HCT116 (cell line): ENCODE results near the gene DHFR2. TPM values are rescaled to one million over a fixed set of nuclear protein-coding genes. Genes with fewer than 3 reads are reported as not detected.

Experiments used
- ATAC-seq: fragments of 200-7000 bp; cut with Tn5 transposase; 2 replicates; pipeline ENCODE4 v1.9.1; 2020; ENCODE audit warnings: mild to moderate bottlenecking, moderate library complexity
- BruUV-seq: library from RNA; stranded (reverse); fragments of 400-500 nt; replicated peaks from 2 replicates; lab custom pipeline; 2021; lab: Mats Ljungman, UMichigan
- CTCF ChIA-PET: fragments of 300-600 bp; sonication (Branson Sonifier 250); formaldehyde crosslinking; loops from one replicate; lab custom pipeline; 2021; ENCODE audit warnings: antibody characterized with exemption; lab: Charles Lee
- POLR2A ChIA-PET: fragments of 300-600, 350-600 bp; sonication (Branson Sonifier 250); formaldehyde crosslinking; loops from one replicate; lab custom pipeline; 2021; ENCODE audit warnings: antibody characterized with exemption; lab: Charles Lee
- RAD21 ChIA-PET, 2 experiments: fragments of 300-600 bp; sonication (Branson Sonifier 250); formaldehyde crosslinking; loops; one replicate each; lab custom pipeline; 2023; ENCODE audit warnings: low total read pairs in 2 of 2; ENCODE audit not compliant: uncharacterized antibody in 2 of 2, unreplicated experiment in 2 of 2, low non-redundant PET in 1 of 2; lab: Charles Lee
- DNase-seq: peaks from one replicate; pipeline ENCODE4 v3.0.0-alpha.2; 2010; ENCODE audit warnings: low read depth, low spot score
- H2AFZ ChIP-seq: fragments of 200-600 bp; shearing (Covaris generic), sonication (generic); 2 replicates; pipeline ENCODE4 v1.6.1; 2017; ENCODE audit warnings: low read depth, mixed run types, mixed read lengths, antibody characterized with exemption, low read length; ENCODE audit not compliant: poor library complexity, severe bottlenecking
- H3K27ac ChIP-seq: 2 replicates; pipeline ENCODE4 v1.5.1; 2012; ENCODE audit warnings: low read depth, low read length
- H3K27me3 ChIP-seq: fragments of 200-600 bp; sonication (generic); 2 replicates; pipeline ENCODE4 v1.6.1; 2016; ENCODE audit warnings: mixed run types, low read length, mixed read lengths; ENCODE audit not compliant: insufficient read depth
- H3K36me3 ChIP-seq, 2 experiments: fragments of 200-500 bp in 1 of 2; fragments of 200-600 bp in 1 of 2; sonication (Bioruptor generic) in 1 of 2; sonication (generic) in 1 of 2; 2 replicates each; pipeline versions ENCODE4 v1.5.1 to v1.6.1; 2014 to 2016; ENCODE audit warnings: low read length in 2 of 2, inconsistent platforms in 1 of 2, mixed read lengths in 1 of 2, mixed run types in 1 of 2; ENCODE audit not compliant: insufficient read depth in 2 of 2, control insufficient read depth in 1 of 2
- H3K4me1 ChIP-seq, 2 experiments: fragments of 200-600 bp in 1 of 2; sonication (generic) in 1 of 2; 2 replicates each; pipeline versions ENCODE4 v1.5.1 to v1.6.1; 2012 to 2017; ENCODE audit warnings: low read length in 2 of 2, inconsistent platforms in 1 of 2, mild to moderate bottlenecking in 1 of 2, mixed read lengths in 1 of 2, mixed run types in 1 of 2, moderate library complexity in 1 of 2; ENCODE audit not compliant: insufficient read depth in 2 of 2, control insufficient read depth in 1 of 2
- H3K4me2 ChIP-seq: fragments of 200-600 bp; sonication (generic); 2 replicates; pipeline ENCODE4 v1.6.1; 2017; ENCODE audit warnings: mixed run types, low read length, mixed read lengths
- H3K4me3 ChIP-seq, 2 experiments: fragments of 200-600 bp in 1 of 2; sonication (generic) in 1 of 2; replicated peaks in 1 of 2; 2 replicates each; pipeline ENCODE4 v1.5.1; 2011 to 2016; ENCODE audit warnings: low read length in 2 of 2, control low read depth in 1 of 2, low read depth in 1 of 2, mild to moderate bottlenecking in 1 of 2, mixed read lengths in 1 of 2, mixed run types in 1 of 2
- H3K79me2 ChIP-seq: fragments of 200-600 bp; sonication (generic); 2 replicates; pipeline ENCODE4 v1.6.1; 2017; ENCODE audit warnings: mild to moderate bottlenecking, mixed run types, low read length, moderate library complexity, mixed read lengths; ENCODE audit not compliant: insufficient read depth
- H3K9ac ChIP-seq: fragments of 200-600 bp; sonication (generic); 2 replicates; pipeline ENCODE4 v1.6.1; 2016; ENCODE audit warnings: low read length, mixed read lengths
- H3K9me2 ChIP-seq: fragments of 200-600 bp; sonication (generic), shearing (Covaris generic); 2 replicates; pipeline ENCODE4 v1.6.1; 2017; ENCODE audit warnings: mixed run types, mild to moderate bottlenecking, moderate library complexity; ENCODE audit not compliant: insufficient read depth
- H3K9me3 ChIP-seq, 2 experiments: fragments of 200-500 bp in 1 of 2; fragments of 200-600 bp in 1 of 2; sonication (Bioruptor generic) in 1 of 2; sonication (generic) in 1 of 2; 2 replicates each; pipeline ENCODE4 v1.6.1; 2014 to 2017; ENCODE audit warnings: low read length in 2 of 2, mixed read lengths in 2 of 2, inconsistent platforms in 1 of 2, low read depth in 1 of 2, mild to moderate bottlenecking in 1 of 2, mixed run types in 1 of 2, moderate library complexity in 1 of 2; ENCODE audit not compliant: control insufficient read depth in 1 of 2, insufficient read depth in 1 of 2
- H4K20me1 ChIP-seq: fragments of 200-600 bp; sonication (generic), shearing (Covaris generic); 2 replicates; pipeline ENCODE4 v1.6.1; 2017; ENCODE audit warnings: mixed run types, mild to moderate bottlenecking, moderate library complexity; ENCODE audit not compliant: insufficient read depth
- CTCF ChIP-seq, 3 experiments: fragments of 200-600 bp in 1 of 3; sonication (generic) in 1 of 3; IDR thresholded peaks in 2 of 3; conservative IDR thresholded peaks in 1 of 3; 2 replicates each; pipeline ENCODE4 v1.5.1; 2012 to 2017; ENCODE audit warnings: low read depth in 2 of 3, low read length in 2 of 3, antibody characterized with exemption in 1 of 3, borderline replicate concordance in 1 of 3, control low read depth in 1 of 3, mild to moderate bottlenecking in 1 of 3, mixed read lengths in 1 of 3, mixed run types in 1 of 3, moderate library complexity in 1 of 3; ENCODE audit not compliant: insufficient read depth in 1 of 3
- POLR2AphosphoS5 ChIP-seq: IDR thresholded peaks from 2 replicates; pipeline ENCODE4 v1.6.1; 2011; ENCODE audit warnings: mild to moderate bottlenecking, low read depth, low read length, moderate library complexity
- RAD21 ChIP-seq: IDR thresholded peaks from 2 replicates; pipeline ENCODE4 v1.6.1; 2012; ENCODE audit warnings: low read depth, mild to moderate bottlenecking
- REST ChIP-seq: IDR thresholded peaks from 2 replicates; pipeline ENCODE4 v1.6.1; 2012; ENCODE audit warnings: low read depth
- SRF ChIP-seq: IDR thresholded peaks from 2 replicates; pipeline ENCODE4 v1.6.1; 2012; ENCODE audit warnings: low read depth
- TCF7L2 ChIP-seq: IDR thresholded peaks from 2 replicates; pipeline ENCODE4 v1.7.0; 2011; ENCODE audit warnings: borderline replicate concordance, inconsistent platforms; ENCODE audit not compliant: insufficient read depth, insufficient read length; ENCODE audit errors: extremely low read depth
- intact Hi-C: fragments of 100-400 bp; cut with micrococcal nuclease; formaldehyde crosslinking; loops from 2 replicates; pipeline ENCODE4 v1.10.0; 2022
- total RNA-seq: library from RNA; stranded (reverse); gene quantifications from one replicate; pipeline ENCODE4 v1.2.1, GENCODE V29; 2021; ENCODE audit not compliant: unreplicated experiment

DHFR2 gene
- total RNA-seq, 1 experiment from 2014 or later: 1.8 TPM

- no peaks in the 10 kb centered on the region; a peak in 1 of 4 replicates for H3K36me3 ChIP-seq
- no peak overlapping the region for H3K4me3 ChIP-seq
- ChIA-PET POLR2A (no interaction called here), CTCF (interaction anchor here (0.5 to 1.6 kb wide), 20 partner anchors 9 to 228 kb away, joined by 3 to 10 read pairs (median 4); partner anchors contain the start of genes ARL13B and STX19), RAD21 (interaction anchor here (0.5 to 0.6 kb wide), 2 partner anchors 98 to 150 kb away, joined by 3 read pairs; no protein-coding TSS in a partner anchor)
- H3K9ac ChIP-seq: no peak overlapping the region
- H3K27ac ChIP-seq: no peak overlapping the region
- H3K4me2 ChIP-seq: no peak overlapping the region
- no peak for ATAC-seq
- H3K27me3 ChIP-seq: no peaks in the 10 kb centered on the region
- no peaks in the 10 kb centered on the region for H3K9me2 ChIP-seq
- DNase-seq: no peak
- no peaks in the 10 kb centered on the region for H4K20me1 ChIP-seq
- H3K9me3 ChIP-seq: no peaks in the 10 kb centered on the region
- no TSS peak for BruUV-seq
- H3K79me2 ChIP-seq: peaks cover 4% of the 10 kb centered on the region
- H2AFZ ChIP-seq: no peak overlapping the region
- intact Hi-C loops: loop anchor here (2.0 to 10.0 kb wide), 2 partner anchors 65 to 225 kb away; no protein-coding TSS in a partner anchor
- H3K4me1 ChIP-seq: peaks cover 2% of the 10 kb centered on the region in 2 experiments; a peak in 2 of 4 replicates
- no peak for TF ChIP-seq TCF7L2
- TF ChIP-seq SRF: no peak
- peak; percentile 18 to 77 (median 24); a peak in 3 of 6 replicates for TF ChIP-seq CTCF (IDR thresholded peaks at IDR 0.05 in 2 of 3, conservative IDR thresholded peaks at IDR 0.05 in 1 of 3; ENCODE audit: borderline replicate concordance in 1 of 3, insufficient read depth in 1 of 3, low read depth in 2 of 3, low read length in 2 of 3)
- TF ChIP-seq POLR2AphosphoS5: no peak
- no peak for TF ChIP-seq REST
- TF ChIP-seq RAD21: peak; percentile 48
These were observed 6.6 kb upstream of the DHFR2 start for GRCh38 chr3:94069194-94069813.
